Activated CD8-positive, alpha-beta memory T cell treated with anti-CD3 and anti-CD28 coated beads, Interleukin-2, amount 50 U/mL, for 48 hours (primary cell): ENCODE data around the gene DGKK.
"Not testable (repeated sequence)": the region's sequence is repeated elsewhere in the genome, so short reads cannot be mapped to it uniquely, and the experiment has no call there.

Source experiments
- DNase-seq: peaks from one replicate; pipeline ENCODE4 v3.0.0-alpha.2; 2020

Gene DGKK

GRCh38 chrX:50407976-50408375 lies 62.6 kb downstream of the DGKK start:
- DNase-seq, result no peak

- no peak for DNase-seq
These were observed 66.7 kb downstream of the DGKK start for GRCh38 chrX:50403903-50404302.

DNA sequence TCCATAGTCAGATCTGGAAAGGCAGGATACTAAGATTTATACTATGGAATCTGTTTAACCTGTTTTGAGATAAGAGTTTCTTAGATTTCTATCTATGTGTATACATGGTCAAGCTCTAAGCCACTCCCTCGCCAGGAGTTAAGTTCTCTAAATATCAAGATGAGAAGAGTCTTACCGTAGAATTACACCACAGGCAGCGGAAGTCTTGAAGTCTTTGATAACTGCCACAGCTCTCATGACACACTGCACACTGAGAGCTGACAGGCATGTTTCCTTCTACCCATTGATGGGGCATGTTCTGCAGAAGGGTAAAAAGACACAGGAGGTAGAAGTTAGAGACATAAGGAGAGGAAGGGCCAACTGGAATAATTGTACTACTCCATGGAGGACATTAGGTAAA lies 67.7 kb downstream of the DGKK start:
- DNase-seq, result no peak

DNA sequence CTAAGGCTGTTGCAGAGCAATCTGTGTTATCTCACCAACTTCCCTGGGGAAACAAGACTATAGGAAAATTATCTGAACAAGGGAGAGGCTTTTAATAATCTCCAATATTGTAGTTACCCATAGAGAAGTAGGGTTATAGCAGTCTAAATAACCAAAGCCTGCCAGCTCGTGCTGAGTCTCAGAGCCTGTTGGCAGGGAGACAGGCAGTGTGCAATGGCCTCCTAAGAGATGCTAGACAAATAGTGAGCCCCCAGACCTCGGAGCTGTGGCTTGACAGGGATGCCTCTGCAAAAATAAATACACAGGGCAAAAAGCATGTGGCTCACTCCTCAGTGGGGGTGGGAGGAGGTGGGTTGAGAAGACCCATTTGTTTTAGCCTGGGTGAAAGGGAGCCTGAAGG lies 76.7 kb downstream of the DGKK start:
- no peak for DNase-seq

GRCh38 chrX:50386520-50386919 lies 84.1 kb downstream of the DGKK start:
- no peak for DNase-seq

- DNase-seq, result no peak
These were observed 88.8 kb downstream of the DGKK start for GRCh38 chrX:50381729-50382415.

GRCh38 chrX:50375481-50376267 lies 95.0 kb downstream of the DGKK start:
- DNase-seq, result no peak

DNA sequence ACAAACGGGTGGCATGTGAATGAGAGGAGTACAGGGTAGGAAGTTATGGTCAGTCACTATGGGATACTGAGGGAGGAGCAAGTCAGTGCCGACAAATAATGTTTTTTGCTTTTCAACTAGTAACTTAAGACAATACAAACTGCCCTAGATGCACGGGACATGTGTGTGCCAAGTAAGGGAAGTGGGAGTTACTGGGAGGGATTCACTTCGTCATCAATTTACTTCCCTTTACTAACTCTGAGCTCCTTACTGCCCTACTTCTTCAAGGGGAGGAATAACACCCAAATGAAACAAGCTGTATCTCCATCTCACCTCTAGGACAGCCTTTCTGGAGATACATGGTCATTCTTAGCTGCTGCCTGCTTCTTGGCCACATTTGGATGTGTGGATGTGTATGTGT lies 97.7 kb downstream of the DGKK start:
- DNase-seq, result no peak

- no peak for DNase-seq
These were observed 126.7 kb downstream of the DGKK start for GRCh38 chrX:50343917-50344316.

DNA sequence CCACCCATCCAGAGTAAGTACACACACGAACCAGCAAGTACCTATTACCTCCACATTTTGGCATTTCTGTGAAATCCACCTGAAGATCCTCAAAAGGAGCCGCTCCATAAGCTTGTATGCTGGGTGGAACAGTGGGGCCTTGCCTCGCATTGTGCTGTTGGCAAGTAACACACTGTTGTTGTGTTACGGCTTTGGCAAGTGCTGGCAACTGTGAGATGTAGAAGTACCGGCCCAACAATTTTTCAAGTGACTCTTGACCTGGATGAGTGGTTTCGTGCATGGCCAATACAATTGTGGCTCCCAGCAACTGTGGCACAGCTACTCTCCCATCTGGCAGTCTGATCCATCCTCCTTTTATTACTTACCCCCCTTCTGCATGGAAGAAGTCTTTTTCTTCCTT lies 137.3 kb downstream of the DGKK start:
- DNase-seq, result no peak

GRCh38 chrX:50332668-50333067 lies 138.0 kb downstream of the DGKK start:
- DNase-seq, result not testable (repeated sequence)

GRCh38 chrX:50327235-50327634 lies 143.4 kb downstream of the DGKK start:
- DNase-seq, result no peak
